Right lobe of liver (tissue), 6 donors: ENCODE results near the gene MPDU1. TPM values are rescaled to one million over a fixed set of nuclear protein-coding genes. Genes with fewer than 3 reads are reported as not detected.
"Not testable (repeated sequence)": the region's sequence is repeated elsewhere in the genome, so short reads cannot be mapped to it uniquely, and the experiment has no call there.

Source experiments
- ATAC-seq, 4 donors: fragments of 200-7000 bp; cut with Tn5 transposase; one replicate each; pipeline ENCODE4 v1.9.1; 2020; ENCODE audit warnings: mild to moderate bottlenecking in 4 of 4, moderate library complexity in 4 of 4
- DNase-seq, 3 donors: peaks; one replicate each; pipeline ENCODE4 v3.0.0-alpha.2; 2020
- H3K27ac ChIP-seq, 3 donors: fragments of 200-600 bp; one replicate each; pipeline ENCODE4 v1.8.0; 2022
- H3K27me3 ChIP-seq, 2 donors: fragments of 200-600 bp; one replicate each; pipeline ENCODE4 v1.8.0; 2022
- H3K36me3 ChIP-seq, 4 donors: fragments of 200-600 bp; sonication (generic) in 1 of 4; one replicate each; pipeline versions ENCODE4 v1.5.1 to v1.8.0; 2017 to 2022; ENCODE audit warnings: control low read depth in 1 of 4
- H3K4me1 ChIP-seq, 4 donors: fragments of 200-600 bp; sonication (generic) in 1 of 4; one replicate each; pipeline versions ENCODE4 v1.5.1 to v1.8.0; 2017 to 2022; ENCODE audit warnings: control low read depth in 1 of 4
- H3K4me3 ChIP-seq, 3 donors: fragments of 200-600 bp; one replicate each; pipeline ENCODE4 v1.8.0; 2022
- H3K9me3 ChIP-seq, 4 donors: fragments of 200-600 bp; sonication (generic) in 1 of 4; one replicate each; pipeline versions ENCODE4 v1.5.1 to v1.8.0; 2017 to 2022; ENCODE audit warnings: control low read depth in 1 of 4
- POLR2A ChIP-seq: fragments of 450-650 bp; IDR thresholded peaks from one replicate; pipeline ENCODE4 v1.6.1; 2017; ENCODE audit warnings: antibody characterized with exemption, mild to moderate bottlenecking
- WGBS: methylation state at CpG from one replicate; pipeline ENCODE4 v1.1.6; 2018; ENCODE audit warnings: low coverage, low lambda C conversion rate; ENCODE audit not compliant: insufficient coverage; ENCODE audit errors: missing lambda C conversion rate; 5-methylcytosine and 5-hydroxymethylcytosine counted together
- intact Hi-C, 2 donors: fragments of 100-400 bp; cut with DNase I; formaldehyde crosslinking; loops; one replicate each; pipeline versions ENCODE4 v1.11.2 to v1.14.1; 2022
- total RNA-seq, 6 experiments: library from RNA; depleted of rRNA in 2 of 6; stranded (reverse); fragments of >200 nt in 2 of 6; fragmentation: NEBNext Ultra II Directional in 3 of 6; extraction: Animal tissue kit (Norgen Biotek cat#: 25700) in 3 of 6; gene quantifications; one replicate each; pipeline versions ENCODE4 v1.1.0 to v1.2.4, GENCODE V29; 2016 to 2023
- TF ChIP-seq, protein P1 (sequence below), 4 donors: fragments of 200-600 bp in 3 of 4; fragments of 450-650 bp in 1 of 4; IDR thresholded peaks; one replicate each; pipeline versions ENCODE4 v1.5.1 to v1.8.0; 2016 to 2022; ENCODE audit warnings: antibody characterized with exemption in 4 of 4, mild to moderate bottlenecking in 2 of 4
- donor health status: DM: no; HTN: yes; CAD: no.
- donor health status: DM: no; HTN: no; CAD: no.
- donor health status: DM: no; HTN: no; CAD: no.
- donor health status: DM: no; HTN: yes; CAD: no.
- donor health status: DM: no; HTN: yes; CAD: no.

Gene MPDU1
- total RNA-seq, 6 experiments from 2014 or later: 54.2 to 199 (median 63.3) TPM

DNA sequence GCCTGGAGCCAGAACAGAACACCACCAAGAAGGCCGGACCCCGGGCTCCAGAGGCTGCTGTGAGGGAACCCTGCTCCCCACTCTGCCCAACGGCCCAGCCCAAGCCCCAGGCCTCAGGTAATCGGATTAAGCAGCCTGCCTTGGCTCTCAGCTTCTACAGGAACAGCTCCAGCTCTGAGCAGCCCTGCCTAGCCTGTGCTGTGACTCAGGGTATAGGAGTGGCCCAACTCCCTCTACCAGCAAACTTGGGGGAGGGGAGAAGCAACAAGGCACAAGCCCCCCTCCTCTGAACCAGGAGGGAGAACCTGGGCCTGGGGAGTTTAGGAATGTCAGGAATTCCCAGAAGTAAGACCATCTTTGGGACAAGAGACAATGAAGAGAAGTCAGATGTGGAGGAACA lies 7.1 kb downstream of the MPDU1 start:
- Histone ChIP-seq H3K27me3 (no peaks in the 10 kb centered on the region), H3K4me3 (no peak overlapping the region), H3K9me3 (no peaks in the 10 kb centered on the region), H3K27ac (no peak overlapping the region), H3K36me3 (peaks cover 4 to 55% (median 23%) of the 10 kb centered on the region in 4 donors), H3K4me1 (no peaks in the 10 kb centered on the region)
- WGBS: 93% methylated on average over 3 of the region's 4 CpGs
- no peak for DNase-seq
- TF ChIP-seq POLR2A: no peak
- TF ChIP-seq, protein P1, sequence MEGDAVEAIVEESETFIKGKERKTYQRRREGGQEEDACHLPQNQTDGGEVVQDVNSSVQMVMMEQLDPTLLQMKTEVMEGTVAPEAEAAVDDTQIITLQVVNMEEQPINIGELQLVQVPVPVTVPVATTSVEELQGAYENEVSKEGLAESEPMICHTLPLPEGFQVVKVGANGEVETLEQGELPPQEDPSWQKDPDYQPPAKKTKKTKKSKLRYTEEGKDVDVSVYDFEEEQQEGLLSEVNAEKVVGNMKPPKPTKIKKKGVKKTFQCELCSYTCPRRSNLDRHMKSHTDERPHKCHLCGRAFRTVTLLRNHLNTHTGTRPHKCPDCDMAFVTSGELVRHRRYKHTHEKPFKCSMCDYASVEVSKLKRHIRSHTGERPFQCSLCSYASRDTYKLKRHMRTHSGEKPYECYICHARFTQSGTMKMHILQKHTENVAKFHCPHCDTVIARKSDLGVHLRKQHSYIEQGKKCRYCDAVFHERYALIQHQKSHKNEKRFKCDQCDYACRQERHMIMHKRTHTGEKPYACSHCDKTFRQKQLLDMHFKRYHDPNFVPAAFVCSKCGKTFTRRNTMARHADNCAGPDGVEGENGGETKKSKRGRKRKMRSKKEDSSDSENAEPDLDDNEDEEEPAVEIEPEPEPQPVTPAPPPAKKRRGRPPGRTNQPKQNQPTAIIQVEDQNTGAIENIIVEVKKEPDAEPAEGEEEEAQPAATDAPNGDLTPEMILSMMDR (IDR thresholded peaks at IDR 0.05): no peak
- intact Hi-C loops: loop anchor here in 1 of 2 donors (10.0 kb wide), 1 partner anchor 84 kb away; no protein-coding TSS in a partner anchor
- ATAC-seq: no peak

- intact Hi-C loops: loop anchor here in 1 of 2 donors (10.0 kb wide), 1 partner anchor 83 kb away; no protein-coding TSS in a partner anchor
- no peaks in the 10 kb centered on the region for H3K9me3 ChIP-seq
- no peak overlapping the region for H3K27ac ChIP-seq
- WGBS: 60% methylated on average over 1 of the region's 5 CpGs
- peaks cover 4 to 63% (median 26%) of the 10 kb centered on the region in 4 donors for H3K36me3 ChIP-seq
- H3K4me1 ChIP-seq: no peaks in the 10 kb centered on the region
- ATAC-seq (no peak), DNase-seq (no peak)
- TF ChIP-seq, protein P1 (IDR thresholded peaks at IDR 0.05): no peak
- TF ChIP-seq POLR2A: no peak
- H3K4me3 ChIP-seq: no peak overlapping the region
- H3K27me3 ChIP-seq: no peaks in the 10 kb centered on the region
These were observed 7.9 kb downstream of the MPDU1 start for GRCh38 chr17:7591596-7591995.

DNA sequence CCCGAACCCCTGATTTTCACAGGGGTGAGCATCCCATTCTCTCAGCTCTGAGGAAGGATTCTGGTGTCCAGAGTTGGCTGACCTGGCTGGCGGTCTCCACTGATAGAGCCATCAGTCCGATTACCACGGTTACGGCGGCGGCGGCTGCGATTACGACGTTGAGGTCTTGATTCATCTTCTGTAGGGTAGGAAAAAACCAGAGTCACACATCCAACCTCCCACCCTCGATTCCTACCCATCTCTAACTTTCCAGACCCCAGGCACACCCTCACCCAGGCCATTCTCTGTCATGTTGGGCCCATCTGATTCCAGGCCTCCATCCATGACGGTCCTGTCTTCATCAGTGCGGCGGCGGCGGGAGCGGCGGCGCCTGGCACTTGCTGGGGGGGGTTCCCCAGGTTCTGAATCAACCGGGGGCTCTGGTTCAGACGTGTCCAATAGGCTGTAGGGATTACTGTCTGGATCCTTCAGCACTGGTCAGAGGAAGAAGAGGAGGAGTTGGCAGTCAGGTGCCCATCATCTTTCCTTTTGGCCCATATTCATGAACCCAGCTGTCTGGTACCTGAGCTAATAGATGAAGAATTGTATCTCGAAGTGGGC lies 8.9 kb downstream of the MPDU1 start:
- H3K9me3 ChIP-seq: no peaks in the 10 kb centered on the region
- H3K27ac ChIP-seq: no peak overlapping the region
- intact Hi-C loops: loop anchor here in 1 of 2 donors (10.0 kb wide), 1 partner anchor 82 kb away; no protein-coding TSS in a partner anchor
- 86% methylated on average over 13 of the region's 23 CpGs for WGBS
- H3K4me1 ChIP-seq: no peaks in the 10 kb centered on the region
- TF ChIP-seq, protein P1 (IDR thresholded peaks at IDR 0.05): no peak
- TF ChIP-seq POLR2A: no peak
- peaks cover 4 to 67% (median 29%) of the 10 kb centered on the region in 4 donors for H3K36me3 ChIP-seq
- DNase-seq (no peak), ATAC-seq (no peak)
- H3K4me3 ChIP-seq: no peak overlapping the region
- no peaks in the 10 kb centered on the region for H3K27me3 ChIP-seq

- Histone ChIP-seq H3K27ac (no peak overlapping the region), H3K4me1 (no peaks in the 10 kb centered on the region), H3K9me3 (no peaks in the 10 kb centered on the region), H3K27me3 (no peaks in the 10 kb centered on the region), H3K36me3 (peaks cover 4 to 67% (median 31%) of the 10 kb centered on the region in 4 donors), H3K4me3 (no peak overlapping the region)
- DNase-seq (peak in 1 of 3 donors; percentile 37), ATAC-seq (no peak)
- no peak for TF ChIP-seq POLR2A
- TF ChIP-seq, protein P1 (IDR thresholded peaks at IDR 0.05): no peak
- intact Hi-C loops: loop anchor here in 1 of 2 donors (10.0 kb wide), 1 partner anchor 82 kb away; no protein-coding TSS in a partner anchor
- WGBS: 88% methylated on average over 11 of the region's 12 CpGs
These were observed 9.6 kb downstream of the MPDU1 start for GRCh38 chr17:7593296-7593695.

DNA sequence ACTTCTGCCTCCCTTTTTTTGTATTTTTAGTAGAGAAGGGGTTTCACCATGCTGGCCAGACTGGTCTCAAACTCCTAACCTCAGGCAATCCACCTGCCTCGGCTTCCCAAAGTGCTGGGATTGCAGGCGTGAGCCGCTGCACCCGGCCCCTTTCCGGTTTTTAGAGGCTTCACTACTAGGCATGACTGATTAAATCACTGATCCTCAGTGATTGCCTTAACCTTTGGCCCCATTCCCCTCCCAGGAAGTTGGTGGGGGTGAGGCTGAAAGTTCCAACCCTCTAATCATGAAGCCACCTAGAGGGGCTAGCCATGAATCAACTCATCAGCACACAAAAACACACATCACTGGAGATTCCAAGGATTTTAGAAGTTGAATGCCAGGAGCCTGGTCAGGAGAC lies 13.9 kb downstream of the MPDU1 start:
- H3K4me3 ChIP-seq, H3K9me3 ChIP-seq, H3K27me3 ChIP-seq, H3K4me1 ChIP-seq, H3K27ac ChIP-seq: not testable (repeated sequence)
- 63% methylated on average over 4 of the region's 5 CpGs for WGBS
- peaks cover 10 to 94% (median 56%) of the 10 kb centered on the region in 4 donors for H3K36me3 ChIP-seq
- peak in 1 of 3 donors; percentile 7 for DNase-seq
- peak in 1 of 4 donors; percentile 46 for ATAC-seq
- intact Hi-C loops: loop anchor here in 1 of 2 donors (10.0 kb wide), 1 partner anchor 77 kb away; no protein-coding TSS in a partner anchor
